H1 (cell line): ENCODE data around the gene SLC24A4. TPM values are rescaled to one million over a fixed set of nuclear protein-coding genes. Genes with fewer than 3 reads are reported as not detected.

Experiments used
- CTCF ChIP-seq, 3 experiments: IDR thresholded peaks; 1 replicate in 2 of 3; 2 replicates in 1 of 3; pipeline versions ENCODE4 v1.5.1 to v1.6.1; 2011; ENCODE audit warnings: low read length in 3 of 3, mild to moderate bottlenecking in 3 of 3, inconsistent platforms in 2 of 3, low read depth in 1 of 3, moderate library complexity in 1 of 3; ENCODE audit not compliant: insufficient read depth in 1 of 3; ENCODE audit errors: control extremely low read depth in 1 of 3
- polyA plus RNA-seq, 7 experiments: library from polyadenylated mRNA; depleted of rRNA in 3 of 7; stranded (reverse) in 5 of 7; unstranded in 2 of 7; fragments of >200 nt in 5 of 7; fragments of 200-250 nt in 2 of 7; gene quantifications; 1 replicate in 5 of 7; 2 replicates in 1 of 7; 4 replicates in 1 of 7; pipeline versions ENCODE4 v1.2.1 to v1.2.3, GENCODE V29; 2011 to 2013; ENCODE audit warnings: missing spikeins in 2 of 7, mixed read lengths in 2 of 7
- total RNA-seq: library from RNA; stranded (reverse); fragmentation: NEBNext Ultra II Directional; extraction: Animal tissue kit (Norgen Biotek cat#: 25700); gene quantifications from 2 replicates; pipeline ENCODE4 v1.2.1, GENCODE V29; 2021

SLC24A4 gene
- total and polyA plus RNA-seq, 2 of the 8 experiments (the other 6 are each of a cell fraction or from before 2014, with no cell fraction given): 0.27 to 0.89 TPM

GRCh38 chr14:92443741-92444140 lies 120.8 kb downstream of the SLC24A4 start (continued):
- TF ChIP-seq CTCF (IDR thresholded peaks at IDR 0.05; ENCODE audit: control extremely low read depth in 1 of 3, insufficient read depth in 1 of 3, low read depth in 1 of 3, low read length in 3 of 3): no peak
